ENCODE data around the gene KRTAP10-10.
"Not testable (repeated sequence)": the region's sequence is repeated elsewhere in the genome, so short reads cannot be mapped to it uniquely, and the experiment has no call there.

Gene KRTAP10-10

DNA sequence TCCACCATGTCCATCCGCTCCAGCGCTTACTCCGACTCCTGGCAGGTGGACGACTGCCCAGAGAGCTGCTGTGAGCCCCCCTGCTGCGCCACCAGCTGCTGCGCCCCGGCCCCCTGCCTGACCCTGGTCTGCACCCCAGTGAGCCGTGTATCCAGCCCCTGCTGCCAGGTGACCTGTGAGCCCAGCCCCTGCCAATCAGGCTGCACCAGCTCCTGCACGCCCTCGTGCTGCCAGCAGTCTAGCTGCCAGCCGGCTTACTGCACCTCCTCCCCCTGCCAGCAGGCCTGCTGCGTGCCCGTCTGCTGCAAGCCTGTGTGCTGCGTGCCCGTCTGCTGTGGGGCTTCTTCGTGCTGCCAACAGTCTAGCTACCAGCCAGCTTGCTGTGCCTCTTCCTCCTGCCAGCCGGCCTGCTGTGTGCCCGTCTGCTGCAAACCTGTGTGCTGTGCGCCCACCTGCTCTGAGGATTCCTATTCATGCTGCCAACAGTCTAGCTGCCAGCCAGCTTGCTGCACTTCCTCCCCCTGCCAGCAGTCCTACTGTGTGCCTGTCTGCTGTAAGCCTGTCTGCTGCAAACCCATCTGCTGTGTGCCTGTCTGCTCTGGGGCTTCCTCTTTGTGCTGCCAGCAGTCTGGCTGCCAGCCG is 9.9 kb upstream of the KRTAP10-10 start:
- not testable (repeated sequence) for DNase-seq

DNA sequence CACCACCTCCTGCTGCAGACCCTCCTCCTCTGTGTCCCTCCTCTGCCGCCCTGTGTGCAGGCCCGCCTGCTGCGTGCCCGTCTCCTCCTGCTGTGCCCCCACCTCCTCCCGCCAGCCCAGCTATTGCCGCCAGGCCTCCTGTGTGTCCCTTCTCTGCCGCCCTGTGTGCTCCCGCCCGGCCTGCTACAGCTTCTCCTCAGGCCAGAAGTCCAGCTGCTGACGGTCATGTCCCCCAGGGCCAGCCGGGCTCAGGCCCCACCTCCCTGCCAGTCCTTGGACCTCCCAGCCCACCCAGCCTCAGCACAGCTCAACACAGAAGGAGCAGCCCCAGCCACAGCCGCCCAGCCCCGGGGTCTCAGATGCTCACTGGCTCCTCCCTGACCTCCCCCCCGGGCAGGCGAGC is 9.3 kb upstream of the KRTAP10-10 start:
- not testable (repeated sequence) for DNase-seq

DNA sequence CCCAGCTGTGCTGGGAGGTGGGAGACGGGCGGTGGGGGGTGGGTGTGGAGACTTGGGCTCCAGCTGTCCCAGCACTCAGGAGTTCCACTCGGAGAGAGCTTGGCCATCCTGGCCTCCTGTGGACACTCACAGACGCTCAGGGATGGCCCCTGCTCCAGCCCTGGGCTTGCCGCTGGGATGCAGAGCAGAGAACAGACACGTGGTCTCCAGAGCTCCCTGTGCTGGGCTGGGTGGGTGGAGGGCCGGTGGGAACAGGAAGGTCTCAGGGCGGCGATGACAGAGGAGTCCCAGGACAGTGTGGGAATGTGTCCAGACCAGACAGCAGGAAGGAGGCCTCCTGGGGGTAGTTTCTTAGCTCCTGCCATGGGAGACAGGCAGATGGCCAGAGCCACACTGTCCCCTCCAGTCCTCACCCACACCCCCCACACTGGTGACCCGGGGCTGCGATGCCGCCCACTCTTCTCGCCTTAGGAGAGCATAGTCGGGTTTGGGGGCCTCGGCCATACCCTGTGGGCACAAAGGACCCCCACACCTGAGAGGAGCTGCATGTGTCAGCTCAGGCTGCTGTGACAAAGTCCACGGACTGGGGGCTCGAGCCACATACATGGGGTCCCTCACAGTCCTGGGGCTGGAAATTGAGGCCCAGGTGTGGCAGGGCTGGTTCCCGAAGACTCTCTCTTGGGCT is 8.3 kb upstream of the KRTAP10-10 start:
- no peak for DNase-seq

DNA sequence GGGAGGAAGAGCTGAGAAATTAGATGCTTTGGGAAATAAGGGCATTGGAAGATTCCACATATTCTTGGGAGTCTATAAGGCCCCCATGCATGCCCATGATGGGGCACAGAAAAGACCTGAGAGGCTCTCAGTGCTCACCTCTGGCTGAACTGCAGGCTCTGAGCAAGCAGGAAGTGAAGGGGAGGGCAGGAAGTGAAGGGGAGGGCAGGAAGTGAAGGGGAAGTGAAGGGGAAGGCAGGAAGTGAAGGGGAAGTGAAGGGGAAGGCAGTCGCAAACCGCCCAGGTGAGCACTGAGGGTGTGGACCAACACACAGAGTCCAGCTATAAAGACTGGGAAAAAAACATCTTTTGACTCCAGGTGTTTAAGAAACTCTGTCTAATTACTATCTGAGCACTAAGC is 6.7 kb upstream of the KRTAP10-10 start:
- DNase-seq: no peak

DNA sequence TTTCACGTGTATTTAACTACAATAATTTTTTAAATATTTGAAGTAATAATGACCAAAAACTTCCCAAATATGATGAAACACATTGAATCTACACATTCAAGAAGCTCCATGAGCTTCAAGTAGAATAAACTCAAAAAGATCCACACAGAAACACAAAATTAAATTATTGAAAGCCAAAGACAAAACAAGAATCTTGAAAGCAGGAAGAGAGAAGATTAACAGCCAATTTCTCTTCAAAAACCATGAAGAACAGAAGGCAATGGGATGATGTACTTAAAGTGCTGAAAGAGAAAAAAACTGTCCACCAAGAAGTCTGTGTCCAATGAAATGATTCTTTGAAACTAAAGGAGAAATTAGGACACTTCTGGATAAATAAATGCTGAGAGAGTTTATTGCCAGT is 5.1 kb upstream of the KRTAP10-10 start:
- DNase-seq: no peak

DNA sequence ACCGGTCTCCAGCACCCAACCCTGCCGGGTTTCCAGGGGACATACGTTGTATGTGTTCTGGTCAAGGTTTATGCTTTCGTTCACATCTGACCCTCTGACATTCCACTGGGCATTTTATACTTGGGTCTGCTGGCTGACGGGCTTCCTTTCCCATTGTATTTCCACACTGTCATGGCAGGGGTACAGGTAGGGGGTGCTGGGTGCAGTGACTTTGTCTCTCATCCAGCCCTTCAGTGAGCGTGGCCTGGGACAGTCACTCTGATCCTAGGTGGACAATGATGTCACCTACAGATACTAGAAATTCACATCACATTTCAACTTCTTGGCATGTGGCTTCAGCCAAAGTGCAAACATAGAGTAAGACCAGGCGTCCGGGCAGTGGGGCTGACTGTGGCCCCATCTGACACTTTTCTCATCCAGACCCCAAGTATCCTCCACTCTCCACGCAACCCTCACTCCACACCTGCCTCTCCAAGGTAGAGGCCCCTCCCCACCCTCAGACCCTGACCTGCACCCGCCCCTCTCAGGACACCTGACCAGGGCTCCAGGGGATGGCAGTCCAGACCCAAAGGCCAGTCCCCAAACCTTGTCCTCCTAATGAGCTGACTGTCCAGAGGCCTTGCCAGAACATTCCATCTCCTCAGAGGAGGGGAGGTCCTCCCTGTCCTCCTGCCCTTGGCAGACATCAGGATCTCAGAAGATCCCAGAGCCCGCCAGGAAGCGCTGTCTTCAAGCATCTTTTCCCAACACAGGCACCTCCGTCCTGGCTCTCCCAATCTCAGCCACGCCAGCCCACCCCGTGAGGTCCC is 743 bp upstream of the KRTAP10-10 start:
- no peak for DNase-seq

DNA sequence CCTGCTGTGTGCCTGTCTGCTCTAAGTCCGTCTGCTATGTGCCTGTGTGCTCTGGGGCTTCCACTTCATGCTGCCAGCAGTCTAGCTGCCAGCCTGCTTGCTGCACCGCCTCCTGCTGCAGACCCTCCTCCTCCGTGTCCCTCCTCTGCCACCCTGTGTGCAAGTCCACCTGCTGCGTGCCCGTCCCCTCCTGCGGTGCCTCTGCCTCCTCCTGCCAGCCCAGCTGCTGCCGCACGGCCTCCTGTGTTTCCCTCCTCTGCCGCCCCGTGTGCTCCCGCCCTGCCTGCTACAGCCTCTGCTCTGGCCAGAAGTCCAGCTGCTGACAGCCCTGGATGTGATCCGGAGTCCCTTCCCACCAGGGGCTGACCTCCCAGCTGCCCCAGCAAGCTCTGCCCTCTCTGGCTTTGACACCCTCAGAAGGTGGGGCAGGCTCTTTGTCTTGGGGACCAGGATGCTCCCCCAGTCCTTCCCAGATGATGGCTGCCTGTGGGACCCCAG is 744 bp downstream of the KRTAP10-10 start:
- DNase-seq: not testable (repeated sequence)

DNA sequence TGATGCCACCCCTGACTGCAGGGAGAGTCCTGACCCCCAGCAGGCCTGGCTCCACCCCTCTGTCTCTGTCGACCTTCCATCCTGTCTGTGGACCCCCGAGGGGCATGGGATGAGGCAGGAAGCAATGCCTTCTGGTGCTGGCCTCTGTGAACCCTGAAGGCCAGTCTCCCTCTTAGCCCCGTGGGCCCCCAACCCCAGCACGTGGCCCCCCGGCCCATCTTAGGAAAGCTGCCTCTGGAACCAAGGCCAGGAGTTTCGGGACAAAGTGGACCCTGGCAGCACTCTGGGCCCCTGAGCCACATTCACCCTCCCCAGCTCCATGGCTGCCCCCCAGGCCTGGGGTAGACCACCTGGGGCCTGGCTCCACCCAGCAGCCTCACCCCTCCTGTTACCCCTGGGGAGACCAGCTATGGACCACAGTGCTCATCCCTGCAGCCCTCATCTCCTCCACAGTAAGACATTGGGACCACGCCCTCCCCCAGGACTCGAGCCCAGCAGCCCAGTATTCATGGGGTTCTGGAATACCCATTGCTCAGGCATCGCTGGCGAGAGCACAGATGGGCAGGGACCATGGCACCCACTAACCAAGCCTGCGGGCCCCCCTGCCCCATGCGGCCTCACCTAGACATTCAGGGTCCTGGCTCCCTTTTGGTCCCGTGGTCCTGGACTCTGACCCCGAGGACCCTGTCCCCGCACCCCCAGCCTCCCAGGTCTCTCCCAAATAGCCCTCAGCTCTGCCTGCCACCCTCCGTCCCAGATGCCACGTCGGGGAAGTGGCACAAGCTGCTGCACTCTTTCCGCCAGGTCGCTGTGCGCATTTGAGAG is 1.6 kb downstream of the KRTAP10-10 start:
- DNase-seq: not testable (repeated sequence)

DNA sequence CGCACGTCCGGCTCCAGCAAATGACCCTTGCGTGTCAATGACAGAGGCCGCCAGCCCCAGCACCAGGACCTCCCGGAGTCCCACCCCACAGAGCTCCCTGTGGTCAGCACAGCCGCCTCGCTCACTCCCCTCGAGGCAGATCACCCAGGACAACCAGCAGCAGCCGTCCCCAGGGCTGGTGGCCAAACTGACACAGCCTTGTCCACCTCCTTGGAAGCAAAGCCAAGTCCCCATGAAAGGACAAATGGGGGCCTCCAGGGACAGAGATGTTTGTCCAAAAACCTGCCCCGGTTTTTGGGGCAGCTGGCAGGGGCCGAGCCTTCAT is 2.1 kb downstream of the KRTAP10-10 start:
- no peak for DNase-seq

DNA sequence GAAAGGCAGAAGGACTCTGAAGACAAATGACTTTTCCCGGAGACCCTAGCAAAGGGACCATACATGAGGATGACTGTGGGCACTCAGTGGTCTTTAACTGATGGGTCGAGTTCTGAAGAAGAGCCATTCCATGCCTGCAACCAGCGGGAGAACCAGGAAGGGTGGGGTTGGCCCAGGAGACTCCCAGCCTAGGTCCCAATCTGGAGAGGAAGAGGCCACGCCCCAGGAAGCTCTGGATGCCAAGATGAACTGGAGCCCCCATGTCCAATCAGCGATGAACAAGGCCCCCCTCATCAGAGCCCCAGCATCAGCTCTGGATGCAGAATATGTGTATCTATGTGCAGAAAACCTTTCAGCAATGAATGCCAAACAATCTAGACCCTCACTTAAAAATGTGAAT is 3.6 kb downstream of the KRTAP10-10 start:
- DNase-seq: no peak

DNA sequence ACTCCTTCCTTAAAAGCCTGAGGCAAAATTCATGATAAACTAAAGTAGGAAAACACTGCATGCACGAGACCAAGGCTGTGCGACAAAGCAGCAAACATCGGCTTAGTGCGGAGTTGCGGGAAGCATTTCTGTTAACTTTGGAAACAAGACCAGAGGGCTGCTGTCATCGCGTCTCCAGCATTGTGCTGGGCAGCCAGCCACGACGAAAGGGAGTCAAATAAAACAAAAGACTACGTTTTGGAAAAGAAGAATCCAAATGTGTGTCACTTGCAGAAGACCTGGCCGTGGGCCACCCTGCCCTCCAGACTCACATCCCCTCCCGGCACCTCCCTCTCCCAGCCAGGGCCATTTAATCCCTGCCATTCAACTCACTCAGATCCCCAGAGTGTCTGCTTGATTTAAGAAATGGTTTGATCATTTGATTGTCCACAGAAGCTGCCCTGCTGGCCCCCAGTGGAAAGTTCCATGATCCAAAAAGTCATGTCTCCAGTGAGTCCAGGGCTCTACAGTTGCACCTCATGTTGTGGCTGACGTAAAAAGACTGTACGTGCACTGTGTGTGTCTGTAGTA is 6.7 kb downstream of the KRTAP10-10 start:
- no peak for DNase-seq

DNA sequence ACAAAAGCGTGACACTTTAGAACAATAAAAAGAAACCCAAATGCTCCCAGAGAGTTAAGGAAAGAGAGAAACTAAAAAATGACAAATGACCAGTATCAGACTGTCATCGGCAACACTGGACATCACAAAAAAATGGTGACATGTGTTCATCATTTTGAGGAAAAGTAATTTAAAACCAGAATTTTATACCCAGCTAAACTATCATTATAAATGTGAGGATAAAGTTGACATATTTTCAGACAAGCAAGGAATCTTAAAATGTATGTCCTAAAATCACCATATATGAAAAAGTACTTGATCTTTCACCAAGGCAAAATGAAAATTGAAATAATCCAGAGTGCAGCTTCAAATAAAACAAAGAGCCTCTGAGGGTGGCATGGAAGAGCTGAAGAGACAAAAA is 7.7 kb downstream of the KRTAP10-10 start:
- no peak for DNase-seq

DNA sequence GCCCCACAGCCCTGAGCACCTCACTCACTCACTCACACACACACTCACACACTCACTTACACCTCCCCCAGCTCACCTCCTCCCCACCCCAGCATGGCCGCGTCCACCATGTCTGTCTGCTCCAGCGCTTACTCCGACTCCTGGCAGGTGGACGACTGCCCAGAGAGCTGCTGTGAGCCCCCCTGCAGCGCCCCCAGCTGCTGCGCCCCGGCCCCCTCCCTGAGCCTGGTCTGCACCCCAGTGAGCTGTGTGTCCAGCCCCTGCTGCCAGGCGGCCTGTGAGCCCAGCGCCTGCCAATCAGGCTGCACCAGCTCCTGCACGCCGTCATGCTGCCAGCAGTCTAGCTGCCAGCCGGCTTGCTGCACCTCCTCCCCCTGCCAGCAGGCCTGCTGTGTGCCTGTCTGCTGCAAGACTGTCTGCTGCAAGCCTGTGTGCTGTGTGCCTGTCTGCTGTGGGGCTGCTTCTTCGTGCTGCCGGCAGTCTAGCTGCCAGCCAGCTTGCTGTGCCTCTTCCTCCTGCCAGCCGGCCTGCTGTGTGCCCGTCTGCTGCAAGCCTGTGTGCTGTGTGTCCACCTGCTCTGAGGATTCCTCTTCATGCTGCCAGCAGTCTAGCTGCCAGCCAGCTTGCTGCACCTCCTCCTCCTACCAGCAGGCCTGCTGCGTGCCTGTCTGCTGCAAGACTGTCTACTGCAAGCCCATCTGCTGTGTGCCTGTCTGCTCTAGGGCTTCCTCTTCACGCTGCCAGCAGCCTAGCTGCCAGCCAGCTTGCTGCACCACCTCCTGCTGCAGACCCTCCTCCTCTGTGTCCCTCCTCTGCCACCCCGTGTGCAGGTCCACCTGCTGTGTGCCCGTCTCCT is 9.4 kb downstream of the KRTAP10-10 start, which contains the start of gene KRTAP10-11:
KRTAP10-11 (plus strand) TSS at position 49 of the 856 bp plus-strand sequence; CDS start at position 94, 45 bp downstream.
- DNase-seq: not testable (repeated sequence)

DNA sequence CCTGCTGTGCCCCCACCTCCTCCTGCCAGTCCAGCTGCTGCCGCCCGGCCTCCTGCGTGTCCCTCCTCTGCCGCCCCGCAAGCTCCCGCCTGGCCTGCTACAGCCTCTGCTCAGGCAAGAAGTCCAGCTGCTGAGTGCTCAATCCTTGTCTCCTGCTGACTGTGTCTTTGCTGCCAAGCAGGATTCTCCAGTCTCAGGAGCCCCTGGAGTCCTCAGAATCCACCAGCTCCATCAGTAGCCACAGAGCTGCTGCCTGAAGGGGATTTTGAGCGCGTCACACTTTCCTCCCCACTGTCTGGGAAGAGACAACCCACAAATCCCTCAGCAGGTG is 10.0 kb downstream of the KRTAP10-10 start:
- no peak for DNase-seq

DNA sequence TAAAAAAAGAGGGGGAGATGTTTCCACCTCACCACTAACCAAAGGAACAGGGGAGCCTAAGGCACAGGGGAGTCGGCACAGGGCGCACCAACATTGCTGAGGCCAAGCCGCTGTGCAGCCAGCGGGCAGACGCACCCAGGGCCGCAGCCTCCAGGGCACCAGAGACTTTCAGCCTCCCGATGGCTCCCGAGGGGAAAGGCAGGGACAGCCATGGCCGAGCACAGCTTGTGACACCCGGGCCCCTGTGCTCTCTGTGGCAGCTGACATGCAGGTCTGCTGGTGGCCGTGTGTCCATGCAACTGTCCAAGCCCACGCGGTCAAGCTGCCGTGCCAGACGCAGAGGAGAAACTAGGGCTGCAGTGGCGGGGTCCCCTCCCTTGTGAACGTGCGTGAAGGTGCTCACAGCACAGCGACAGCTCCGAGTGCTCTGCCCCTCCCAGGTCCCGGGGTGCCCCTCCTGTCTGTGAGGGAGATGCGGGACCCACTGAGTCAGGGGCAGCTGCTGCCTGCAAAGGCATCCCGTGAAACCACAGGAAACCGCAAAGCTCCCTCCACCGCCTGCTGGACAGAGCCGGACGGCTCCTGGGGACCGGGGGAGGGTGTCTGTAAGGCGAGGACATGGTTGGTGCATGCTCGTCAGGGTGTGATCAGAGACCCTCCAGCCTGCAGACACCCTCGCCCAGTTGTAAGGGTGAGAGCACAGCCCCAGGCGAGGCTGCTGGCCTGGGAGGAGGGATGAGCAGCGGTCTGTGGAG is 11.6 kb downstream of the KRTAP10-10 start:
- no peak for DNase-seq

DNA sequence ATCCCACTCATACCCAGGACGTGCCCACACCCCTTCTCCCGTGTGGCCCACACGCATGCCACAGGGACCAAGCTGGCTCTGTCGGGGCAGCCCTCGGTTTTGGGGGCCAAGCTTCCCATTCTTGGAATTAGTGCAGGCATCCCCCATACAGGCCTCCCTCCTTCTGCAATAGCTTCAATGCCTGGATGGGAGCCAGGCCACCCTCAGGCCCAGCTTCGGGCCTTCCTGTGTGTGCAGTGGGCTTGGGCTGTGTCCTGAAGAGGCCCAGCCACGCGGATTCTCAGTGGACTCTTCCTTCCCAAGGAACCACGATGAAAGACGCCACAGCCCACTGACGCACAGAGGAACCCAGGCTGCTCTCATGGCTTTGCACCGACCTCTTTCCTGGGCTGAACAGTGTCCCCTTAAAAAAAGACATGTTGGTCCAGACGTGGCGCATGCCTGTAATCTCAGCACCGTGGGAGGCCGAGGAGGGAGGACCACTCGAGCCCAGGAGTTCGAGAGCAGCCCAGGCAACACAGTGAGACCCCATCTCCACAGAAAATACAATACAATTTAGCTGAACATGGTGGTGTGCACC is 12.5 kb downstream of the KRTAP10-10 start:
- DNase-seq: no peak

DNA sequence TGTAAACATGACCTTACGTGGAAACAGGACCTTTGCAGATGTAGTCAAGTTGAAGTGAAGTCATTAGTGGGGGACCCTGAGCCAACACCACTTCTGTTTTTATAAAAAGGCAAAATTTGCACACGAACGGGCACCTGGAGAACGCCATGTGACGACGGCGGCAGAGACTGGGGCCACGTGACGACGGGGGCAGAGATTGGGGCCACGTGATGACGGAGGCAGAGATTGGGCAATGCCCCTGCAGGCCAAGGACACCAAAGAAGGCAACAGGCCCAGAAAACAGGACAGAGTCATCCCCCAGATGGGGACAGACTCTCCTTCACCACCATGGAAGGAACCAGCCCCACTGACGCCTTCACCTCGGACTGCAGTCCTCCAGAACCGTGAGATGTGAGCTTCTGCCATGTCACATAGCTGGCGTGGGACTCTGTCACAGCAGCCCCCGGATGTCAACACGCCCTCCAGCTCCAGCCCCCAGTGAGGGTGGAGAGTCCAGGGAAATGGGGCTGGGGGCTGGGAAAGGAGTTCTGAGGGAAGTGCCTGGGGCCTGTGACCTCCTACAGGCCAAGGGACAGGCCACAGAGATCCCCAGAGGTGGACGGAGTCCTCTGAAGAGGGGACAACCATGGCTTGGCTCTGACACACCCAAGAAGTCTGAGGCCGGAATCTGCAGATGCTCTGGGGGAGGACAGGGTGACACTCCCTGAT is 13.3 kb downstream of the KRTAP10-10 start:
- no peak for DNase-seq

DNA sequence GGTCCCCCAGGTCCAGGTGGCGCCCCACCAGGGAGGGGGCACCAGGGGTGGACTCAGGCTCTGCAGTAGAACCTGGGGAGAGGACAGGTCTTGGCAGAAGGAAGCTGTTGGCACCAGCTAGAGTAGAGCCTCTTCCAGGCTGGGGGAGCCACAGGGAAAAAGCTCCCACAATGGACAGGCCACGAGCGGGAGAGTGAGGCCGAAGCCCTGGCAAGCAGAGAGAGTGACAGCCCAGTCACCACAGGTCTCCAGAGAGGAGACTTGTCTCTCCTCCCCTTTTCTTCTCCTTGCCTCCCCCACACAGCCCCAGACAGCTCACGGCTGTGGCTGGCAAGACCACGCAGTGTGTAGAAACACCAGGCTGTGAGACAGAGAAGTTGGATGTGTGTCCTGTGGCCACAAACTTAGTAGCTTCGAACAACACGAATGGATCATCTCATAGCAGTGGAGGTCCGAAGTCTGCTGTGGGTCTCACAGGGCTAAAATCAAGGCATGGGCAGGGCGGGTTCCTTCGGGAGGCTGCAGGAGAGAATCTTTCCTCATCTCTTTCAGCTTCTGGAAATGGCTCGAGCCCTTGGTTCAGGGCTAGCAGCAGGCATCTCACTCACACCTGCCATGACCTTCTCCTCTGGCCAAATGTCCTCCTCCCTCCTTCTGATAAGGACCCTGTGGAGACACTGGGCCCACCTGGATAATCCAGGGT is 14.0 kb downstream of the KRTAP10-10 start:
- DNase-seq: no peak

DNA sequence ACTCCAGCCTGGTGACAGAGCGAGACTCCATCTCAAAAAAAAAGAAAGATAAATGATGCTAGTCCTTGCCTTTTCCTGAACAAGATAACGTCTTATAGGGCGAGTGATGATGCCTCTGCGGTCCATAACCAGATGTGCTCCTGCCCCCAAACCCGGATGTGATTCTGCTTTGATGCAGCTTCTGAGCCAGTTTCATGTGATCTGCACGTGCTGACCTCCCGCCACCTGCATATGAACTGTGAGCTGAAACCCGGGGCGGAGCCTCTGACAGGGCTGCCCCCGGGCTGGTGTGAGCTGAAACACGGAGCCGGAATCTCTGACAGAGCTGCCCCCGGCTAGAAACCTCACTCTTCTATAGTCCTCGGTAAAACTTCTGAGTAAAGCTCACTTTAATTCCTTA is 16.0 kb downstream of the KRTAP10-10 start:
- DNase-seq: no peak

Measured in stimulated activated naive CD4-positive, alpha-beta T cell treated with Interleukin-2 at 50 U/mL for 16 hours (primary cell).